CD4-positive, alpha-beta memory T cell (primary cell): ENCODE results near the gene UST. TPM values are rescaled to one million over a fixed set of nuclear protein-coding genes. Genes with fewer than 3 reads are reported as not detected.
A peak's percentile ranks its signal among the peaks of the same experiment; 100 is the strongest.
"Not testable (repeated sequence)": the region's sequence is repeated elsewhere in the genome, so short reads cannot be mapped to it uniquely, and the experiment has no call there.

Experiments
- CTCF ChIA-PET: fragments of 350-600 bp; sonication (Branson Sonifier 250); formaldehyde crosslinking; loops from one replicate; lab custom pipeline; 2021; ENCODE audit warnings: inconsistent platforms; ENCODE audit not compliant: partially characterized antibody; lab: Charles Lee
- POLR2A ChIA-PET: fragments of 350-600 bp; sonication (Branson Sonifier 250); formaldehyde crosslinking; loops from one replicate; lab custom pipeline; 2021; ENCODE audit not compliant: partially characterized antibody; lab: Charles Lee
- DNase-seq, 5 donors: peaks; one replicate each; pipeline versions ENCODE4 v3.0.0 to v3.0.0-alpha.2; 2020 to 2022; ENCODE audit warnings: mixed read lengths in 1 of 5
- H3K27ac ChIP-seq: one replicate; pipeline ENCODE4 v1.7.0; 2013; ENCODE audit warnings: low read depth, low read length
- H3K27me3 ChIP-seq: 2 replicates; pipeline ENCODE4 v1.7.0; 2013; ENCODE audit warnings: mild to moderate bottlenecking, low read length, moderate library complexity; ENCODE audit not compliant: insufficient read depth
- H3K36me3 ChIP-seq: 2 replicates; pipeline ENCODE4 v1.7.0; 2013; ENCODE audit warnings: mild to moderate bottlenecking, low read length, moderate library complexity; ENCODE audit not compliant: insufficient read depth
- H3K4me1 ChIP-seq: 2 replicates; pipeline ENCODE4 v1.7.0; 2013; ENCODE audit warnings: mild to moderate bottlenecking, low read length, moderate library complexity; ENCODE audit not compliant: insufficient read depth
- H3K4me3 ChIP-seq, 2 donors: one replicate each; pipeline ENCODE4 v1.7.0; 2013; ENCODE audit warnings: low read length in 2 of 2, mild to moderate bottlenecking in 1 of 2
- H3K9me3 ChIP-seq, 2 donors: one replicate each; pipeline ENCODE4 v1.7.0; 2013; ENCODE audit warnings: low read length in 2 of 2, control low read depth in 1 of 2; ENCODE audit not compliant: control insufficient read depth in 1 of 2
- H3K27ac Mint-ChIP-seq, 7 donors: one replicate each; pipeline ENCODE4 v1.8.0; 2020 to 2021; ENCODE audit warnings: mixed read lengths in 7 of 7, mild to moderate bottlenecking in 6 of 7, inconsistent platforms in 3 of 7, moderate library complexity in 3 of 7
- H3K27me3 Mint-ChIP-seq, 2 donors: one replicate each; pipeline ENCODE4 v1.8.0; 2020 to 2021; ENCODE audit warnings: mixed read lengths in 2 of 2
- H3K36me3 Mint-ChIP-seq, 2 donors: one replicate each; pipeline ENCODE4 v1.8.0; 2020 to 2021; ENCODE audit warnings: mixed read lengths in 2 of 2, inconsistent platforms in 1 of 2, mild to moderate bottlenecking in 1 of 2
- H3K4me1 Mint-ChIP-seq, 4 donors: one replicate each; pipeline ENCODE4 v1.8.0; 2020 to 2021; ENCODE audit warnings: mixed read lengths in 4 of 4, mild to moderate bottlenecking in 1 of 4
- H3K4me3 Mint-ChIP-seq, 8 donors: one replicate each; pipeline ENCODE4 v1.8.0; 2020 to 2021; ENCODE audit warnings: mixed read lengths in 8 of 8, mild to moderate bottlenecking in 7 of 8, moderate library complexity in 6 of 8, inconsistent platforms in 3 of 8
- H3K9me3 Mint-ChIP-seq, 8 donors: one replicate each; pipeline ENCODE4 v1.8.0; 2020 to 2021; ENCODE audit warnings: mixed read lengths in 8 of 8, mild to moderate bottlenecking in 5 of 8, inconsistent platforms in 3 of 8, moderate library complexity in 1 of 8
- intact Hi-C: fragments of 100-400 bp; cut with micrococcal nuclease; formaldehyde crosslinking; loops from one replicate; pipeline ENCODE4 v1.15.1; 2023
- polyA plus RNA-seq, 2 donors: library from polyadenylated mRNA; unstranded; fragments of 300-500 nt; fragmentation: Illumina TruSeq; gene quantifications; one replicate each; pipeline ENCODE4 v1.2.3, GENCODE V29; 2021
- total RNA-seq, 2 experiments: library from RNA; stranded (reverse); gene quantifications; one replicate each; pipeline ENCODE4 v1.2.3, GENCODE V29; 2021

Gene UST
- total and polyA plus RNA-seq, 4 experiments from 2014 or later = 2.2 to 7.6 (median 5.1) TPM

DNA sequence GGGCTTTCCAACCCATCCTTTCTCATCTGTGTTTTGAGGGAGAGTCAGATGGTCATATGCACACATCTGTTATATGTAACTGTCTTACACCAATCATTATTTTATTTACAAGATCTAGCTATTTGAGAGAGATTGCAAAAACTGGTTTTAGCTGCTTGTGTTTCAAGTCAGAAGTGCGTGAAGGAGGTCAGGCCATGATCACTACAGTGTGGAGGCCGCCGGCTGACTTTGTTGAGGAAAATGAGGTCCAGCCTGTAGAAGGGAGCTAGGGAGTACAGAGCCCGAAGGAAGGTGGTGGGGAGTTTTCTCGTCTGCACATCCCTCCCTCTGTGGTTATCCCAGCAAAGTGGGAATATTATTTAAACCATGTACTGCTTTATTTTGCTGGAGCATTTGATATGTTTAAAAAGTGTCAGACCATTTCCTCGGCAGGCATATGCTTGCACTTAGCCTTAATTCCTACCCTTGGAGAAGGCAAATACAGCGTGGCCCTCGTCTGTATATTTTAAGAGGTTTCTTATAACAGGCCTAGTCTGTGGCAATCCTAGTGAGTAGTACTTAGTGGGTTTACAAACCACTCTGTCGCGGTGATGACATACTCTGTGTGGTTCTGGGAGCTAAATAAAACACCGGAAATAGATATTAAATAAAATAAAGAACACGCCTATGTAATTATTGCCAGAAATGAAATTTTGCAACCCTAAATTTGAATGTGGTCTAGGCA, 95.6 kb downstream of the UST start:
- no peaks in the 10 kb centered on the region for H3K36me3 Mint-ChIP-seq
- POLR2A ChIA-PET = no interaction called here
- Histone ChIP-seq H3K36me3 (no peaks in the 10 kb centered on the region), H3K4me3 (no peak overlapping the region), H3K4me1 (no peaks in the 10 kb centered on the region), H3K27me3 (no peaks in the 10 kb centered on the region), H3K9me3 (no peaks in the 10 kb centered on the region), H3K27ac (no peak overlapping the region)
- peaks cover 3 to 17% (median 9%) of the 10 kb centered on the region in 4 donors for H3K4me1 Mint-ChIP-seq
- intact Hi-C loops = no loop called here
- no peaks in the 10 kb centered on the region for H3K9me3 Mint-ChIP-seq
- no peaks in the 10 kb centered on the region for H3K27me3 Mint-ChIP-seq
- no peak overlapping the region for H3K4me3 Mint-ChIP-seq
- CTCF ChIA-PET = interaction anchor here (1.3 kb wide), 1 partner anchor 12 kb away, joined by 3 read pairs; no protein-coding TSS in a partner anchor
- no peak for DNase-seq
- peak overlapping the region in 1 of 7 donors; percentile 25 for H3K27ac Mint-ChIP-seq

DNA sequence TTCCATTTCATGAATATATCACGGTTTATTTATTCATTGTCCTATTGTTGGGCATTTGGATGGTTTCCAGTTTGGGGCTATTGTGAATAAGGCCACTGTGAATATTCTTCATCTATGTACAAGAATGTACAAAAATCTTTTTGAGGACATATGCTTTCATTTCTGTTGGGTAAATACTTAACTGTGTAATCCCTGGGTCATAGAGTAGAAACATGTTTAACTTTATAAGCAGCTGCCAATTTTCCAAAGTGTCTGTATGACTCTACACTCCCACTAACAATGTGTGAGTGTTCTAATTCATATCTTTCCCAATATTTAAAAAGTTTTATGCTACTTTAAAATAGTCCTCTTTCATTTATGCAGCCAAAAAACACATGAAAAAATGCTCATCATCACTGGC, 98.6 kb downstream of the UST start:
- H3K36me3 Mint-ChIP-seq = no peaks in the 10 kb centered on the region
- no peak overlapping the region for H3K4me3 Mint-ChIP-seq
- POLR2A ChIA-PET = no interaction called here
- H3K4me1 ChIP-seq = no peaks in the 10 kb centered on the region
- H3K4me1 Mint-ChIP-seq = peaks cover 2 to 21% (median 10%) of the 10 kb centered on the region in 4 donors
- no peak overlapping the region for H3K27ac Mint-ChIP-seq
- H3K9me3 ChIP-seq = no peaks in the 10 kb centered on the region
- H3K4me3 ChIP-seq = no peak overlapping the region
- intact Hi-C loops = no loop called here
- H3K27ac ChIP-seq = no peak overlapping the region
- CTCF ChIA-PET = no interaction called here
- H3K36me3 ChIP-seq = no peaks in the 10 kb centered on the region
- H3K27me3 Mint-ChIP-seq = no peaks in the 10 kb centered on the region
- H3K27me3 ChIP-seq = no peaks in the 10 kb centered on the region
- H3K9me3 Mint-ChIP-seq = no peaks in the 10 kb centered on the region
- DNase-seq = no peak

DNA sequence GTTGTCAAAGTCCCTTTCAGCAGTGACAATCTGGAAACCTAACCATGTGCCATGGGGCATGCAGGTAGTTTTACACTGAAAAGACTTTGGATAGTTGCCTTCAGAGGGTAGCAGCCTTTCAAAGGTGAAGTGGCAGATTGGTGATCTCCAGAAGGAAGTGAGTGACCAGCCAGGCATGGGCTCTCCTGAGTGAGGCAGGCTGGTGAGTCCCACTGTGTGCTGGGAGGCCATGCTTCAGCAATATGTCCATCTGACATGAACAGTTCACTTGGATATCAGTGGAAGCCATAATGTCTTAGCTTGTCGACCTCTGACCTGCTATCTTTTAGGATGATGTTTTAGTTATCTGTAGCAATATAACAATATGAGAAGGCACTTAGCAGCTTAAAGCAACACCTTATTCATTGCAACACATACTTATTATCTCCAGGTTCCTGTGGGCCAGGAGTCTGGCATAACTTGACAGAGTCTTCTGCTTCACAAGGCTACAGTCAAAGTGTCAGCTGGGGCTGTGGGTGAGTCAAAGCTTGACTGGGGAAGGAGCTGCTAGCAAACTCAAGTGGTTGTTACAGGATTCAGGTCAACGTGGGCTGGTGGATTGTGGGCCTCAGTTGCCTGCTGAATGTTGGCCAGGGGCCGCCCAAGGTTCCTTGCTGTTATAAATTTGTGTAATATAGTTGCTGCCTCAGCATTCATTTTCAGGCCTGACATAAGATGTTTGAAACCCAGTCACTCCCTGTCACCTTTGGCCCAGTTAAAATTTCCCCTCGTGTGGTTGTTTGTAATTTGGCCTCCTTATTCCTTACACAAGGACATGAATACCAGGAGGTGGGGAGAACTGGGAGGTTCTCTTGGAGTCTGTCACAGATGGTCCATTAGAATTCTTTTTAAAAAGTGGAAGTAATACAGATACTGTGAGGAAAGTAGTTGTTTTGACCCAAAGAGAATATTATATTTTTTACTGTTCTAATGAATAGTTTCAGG, 100.2 kb downstream of the UST start:
- POLR2A ChIA-PET = no interaction called here
- no peak overlapping the region for H3K4me3 Mint-ChIP-seq
- Histone ChIP-seq H3K4me3 (no peak overlapping the region), H3K4me1 (no peaks in the 10 kb centered on the region), H3K36me3 (no peaks in the 10 kb centered on the region), H3K27me3 (no peaks in the 10 kb centered on the region), H3K27ac (no peak overlapping the region), H3K9me3 (no peaks in the 10 kb centered on the region)
- peaks cover 2 to 17% (median 10%) of the 10 kb centered on the region in 4 donors for H3K4me1 Mint-ChIP-seq
- CTCF ChIA-PET = no interaction called here
- intact Hi-C loops = no loop called here
- no peaks in the 10 kb centered on the region for H3K27me3 Mint-ChIP-seq
- DNase-seq = no peak
- H3K27ac Mint-ChIP-seq = peak overlapping the region in 1 of 7 donors; percentile 31
- H3K9me3 Mint-ChIP-seq = no peaks in the 10 kb centered on the region
- no peaks in the 10 kb centered on the region for H3K36me3 Mint-ChIP-seq

DNA sequence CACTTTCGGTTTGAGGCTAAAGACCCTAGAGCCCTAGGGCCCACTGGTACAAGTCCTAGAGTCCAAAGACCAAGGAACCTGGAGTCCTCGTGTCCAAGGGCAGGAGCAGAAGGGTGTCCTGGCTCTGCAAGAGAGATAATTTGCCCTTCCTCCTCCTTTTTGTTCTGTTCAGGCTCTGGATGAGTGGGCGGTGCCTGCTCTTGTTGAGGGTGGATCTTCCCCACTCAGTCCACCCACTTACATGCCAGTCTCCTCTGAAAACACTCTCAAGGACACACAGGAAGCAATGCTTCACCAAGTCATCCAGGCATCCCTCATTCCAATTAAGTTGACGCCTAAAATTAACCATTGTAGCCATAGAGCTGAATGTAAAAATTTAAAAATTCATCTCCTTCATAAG, 102.1 kb downstream of the UST start:
- no peaks in the 10 kb centered on the region for H3K4me1 ChIP-seq
- intact Hi-C loops = no loop called here
- H3K27ac ChIP-seq = no peak overlapping the region
- DNase-seq = no peak
- no peak overlapping the region for H3K4me3 ChIP-seq
- Mint-ChIP-seq H3K27me3 (no peaks in the 10 kb centered on the region), H3K36me3 (no peaks in the 10 kb centered on the region), H3K9me3 (no peaks in the 10 kb centered on the region), H3K4me3 (no peak overlapping the region), H3K27ac (no peak overlapping the region), H3K4me1 (peaks cover 2 to 16% (median 10%) of the 10 kb centered on the region in 4 donors)
- ChIA-PET POLR2A (no interaction called here), CTCF (no interaction called here)
- H3K36me3 ChIP-seq = no peaks in the 10 kb centered on the region
- no peaks in the 10 kb centered on the region for H3K9me3 ChIP-seq
- no peaks in the 10 kb centered on the region for H3K27me3 ChIP-seq

DNA sequence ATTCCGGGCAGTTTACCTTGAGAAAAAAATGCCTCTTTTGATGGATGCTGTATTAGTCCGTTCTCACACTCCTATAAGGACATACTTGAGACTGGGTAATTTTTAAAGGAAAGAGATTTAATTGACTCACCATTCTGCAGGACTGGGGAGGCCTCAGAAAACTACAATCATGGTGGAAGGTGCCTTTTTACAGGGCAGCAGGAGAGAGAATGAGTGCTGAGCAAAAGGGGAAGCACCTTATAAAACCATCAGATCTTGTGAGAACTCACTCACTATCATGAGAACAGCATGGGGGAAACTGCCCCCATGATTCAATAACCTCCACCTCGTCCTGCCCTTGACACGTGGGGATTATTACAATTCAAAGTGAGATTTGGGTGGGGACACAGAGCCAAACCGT, 102.6 kb downstream of the UST start:
- H3K36me3 Mint-ChIP-seq, H3K36me3 ChIP-seq, H3K27me3 ChIP-seq, H3K27me3 Mint-ChIP-seq, DNase-seq, H3K4me3 Mint-ChIP-seq, H3K9me3 ChIP-seq, H3K27ac ChIP-seq, H3K27ac Mint-ChIP-seq, POLR2A ChIA-PET, H3K4me1 ChIP-seq, intact Hi-C loops, H3K4me3 ChIP-seq, H3K9me3 Mint-ChIP-seq, CTCF ChIA-PET: not testable (repeated sequence)
- H3K4me1 Mint-ChIP-seq = peaks cover 4 to 21% (median 10%) of the 10 kb centered on the region in 4 donors

DNA sequence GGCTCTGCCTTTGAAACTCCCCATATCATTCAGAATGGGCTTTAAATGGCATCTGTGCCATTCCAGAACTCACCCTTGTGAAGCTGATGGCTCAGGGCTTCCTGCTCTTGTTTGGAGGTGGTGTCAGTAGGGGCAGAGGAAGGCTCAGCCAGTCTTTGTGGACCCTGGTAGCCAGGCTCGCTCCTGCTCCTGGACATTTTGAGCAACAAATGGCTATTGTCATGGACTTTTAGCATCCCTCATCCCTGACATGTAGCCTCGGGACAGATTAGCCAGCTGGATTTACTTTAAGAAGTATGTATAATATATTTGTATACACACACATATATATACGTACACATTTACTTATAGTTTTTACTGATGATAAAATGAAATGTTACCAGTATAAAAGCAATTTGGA, 104.1 kb downstream of the UST start:
- ChIA-PET CTCF (no interaction called here), POLR2A (no interaction called here)
- Histone ChIP-seq H3K27ac (no peak overlapping the region), H3K36me3 (no peaks in the 10 kb centered on the region), H3K4me1 (no peaks in the 10 kb centered on the region), H3K4me3 (no peak overlapping the region), H3K27me3 (no peaks in the 10 kb centered on the region), H3K9me3 (no peaks in the 10 kb centered on the region)
- no peak overlapping the region for H3K4me3 Mint-ChIP-seq
- intact Hi-C loops = no loop called here
- H3K27me3 Mint-ChIP-seq = no peaks in the 10 kb centered on the region
- H3K27ac Mint-ChIP-seq = no peak overlapping the region
- DNase-seq = no peak
- H3K4me1 Mint-ChIP-seq = peaks cover 9 to 34% (median 15%) of the 10 kb centered on the region in 4 donors
- H3K36me3 Mint-ChIP-seq = no peaks in the 10 kb centered on the region
- H3K9me3 Mint-ChIP-seq = no peaks in the 10 kb centered on the region
